Left ventricle myocardium superior (tissue), 1 donor: ENCODE data around the gene LRRC7. TPM values are rescaled to one million over a fixed set of nuclear protein-coding genes. Genes with fewer than 3 reads are reported as not detected.
"Not testable (repeated sequence)": the region's sequence is repeated elsewhere in the genome, so short reads cannot be mapped to it uniquely, and the experiment has no call there.

Experiments used
- ATAC-seq: fragments of 200-7000 bp; cut with Tn5 transposase; one replicate; pipeline ENCODE4 v1.9.1; 2020; ENCODE audit warnings: mild to moderate bottlenecking, moderate library complexity
- DNase-seq: peaks from one replicate; pipeline ENCODE4 v3.0.0-alpha.2; 2020
- intact Hi-C: fragments of 100-400 bp; cut with micrococcal nuclease; formaldehyde crosslinking; loops from one replicate; pipeline ENCODE4 v1.11.0; 2022
- total RNA-seq: library from RNA; stranded (reverse); fragmentation: NEBNext Ultra II Directional; extraction: Animal tissue kit (Norgen Biotek cat#: 25700); gene quantifications from one replicate; pipeline ENCODE4 v1.2.1, GENCODE V29; 2021
- donor health status: DM: no; HTN: yes; CAD: no; lungs with severe emphysema.

Gene LRRC7
- total RNA-seq, 1 donor from 2014 or later = 3.0 TPM

DNA sequence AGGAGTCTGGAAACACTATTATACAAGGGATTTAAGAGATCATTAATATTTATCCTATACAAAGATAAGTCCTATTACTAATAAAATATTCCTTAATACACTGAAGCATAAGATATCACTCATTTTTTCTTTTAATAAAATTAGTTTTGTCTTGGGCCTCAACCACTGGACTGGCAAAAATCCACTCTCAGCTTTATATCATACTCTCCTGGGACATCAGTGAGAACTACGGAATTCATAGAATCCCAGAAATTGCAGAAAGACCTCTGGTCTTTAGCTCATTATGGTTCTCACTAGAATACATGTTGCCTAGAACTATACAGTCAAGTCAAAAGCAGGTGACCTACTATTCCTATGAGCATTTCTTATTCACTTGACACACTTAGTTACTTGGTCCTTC, 352.7 kb downstream of the LRRC7 start:
- intact Hi-C loops = no loop called here
- ATAC-seq (no peak), DNase-seq (no peak)

DNA sequence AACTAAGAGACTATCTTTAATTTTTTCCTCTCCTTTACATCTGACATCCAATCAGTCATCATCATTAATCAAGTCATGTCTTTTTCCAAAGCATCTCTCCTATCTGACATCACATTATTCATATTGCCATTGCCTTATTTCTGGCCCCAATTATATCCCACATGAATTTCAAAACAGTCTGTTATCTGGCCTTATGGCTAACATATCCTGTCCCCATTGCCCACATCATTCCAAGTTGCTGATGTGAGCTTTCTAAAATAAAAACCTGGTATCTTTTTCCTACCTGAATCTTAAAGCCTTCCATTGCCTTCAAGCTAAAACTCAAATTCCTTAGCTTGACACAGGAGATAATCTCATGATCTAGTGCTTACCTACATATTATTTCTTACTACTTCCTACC, 353.8 kb downstream of the LRRC7 start:
- ATAC-seq (no peak), DNase-seq (no peak)
- intact Hi-C loops = no loop called here

DNA sequence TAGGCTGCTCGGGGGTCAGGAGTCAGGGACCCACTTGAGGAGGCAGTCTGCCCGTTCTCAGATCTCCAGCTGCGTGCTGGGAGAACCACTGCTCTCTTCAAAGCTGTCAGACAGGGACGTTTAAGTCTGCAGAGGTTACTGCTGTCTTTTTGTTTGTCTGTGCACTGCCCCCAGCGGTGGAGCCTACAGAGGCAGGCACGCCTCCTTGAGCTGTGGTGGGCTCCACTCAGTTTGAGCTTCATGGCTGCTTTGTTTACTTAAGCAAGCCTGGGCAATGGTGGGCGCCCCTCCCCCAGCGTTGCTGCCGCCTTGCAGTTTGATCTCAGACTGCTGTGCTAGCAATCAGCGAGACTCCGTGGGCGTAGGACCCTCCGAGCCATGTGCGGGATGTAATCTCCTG, 360.5 kb downstream of the LRRC7 start:
- intact Hi-C loops, DNase-seq, ATAC-seq: not testable (repeated sequence)

DNA sequence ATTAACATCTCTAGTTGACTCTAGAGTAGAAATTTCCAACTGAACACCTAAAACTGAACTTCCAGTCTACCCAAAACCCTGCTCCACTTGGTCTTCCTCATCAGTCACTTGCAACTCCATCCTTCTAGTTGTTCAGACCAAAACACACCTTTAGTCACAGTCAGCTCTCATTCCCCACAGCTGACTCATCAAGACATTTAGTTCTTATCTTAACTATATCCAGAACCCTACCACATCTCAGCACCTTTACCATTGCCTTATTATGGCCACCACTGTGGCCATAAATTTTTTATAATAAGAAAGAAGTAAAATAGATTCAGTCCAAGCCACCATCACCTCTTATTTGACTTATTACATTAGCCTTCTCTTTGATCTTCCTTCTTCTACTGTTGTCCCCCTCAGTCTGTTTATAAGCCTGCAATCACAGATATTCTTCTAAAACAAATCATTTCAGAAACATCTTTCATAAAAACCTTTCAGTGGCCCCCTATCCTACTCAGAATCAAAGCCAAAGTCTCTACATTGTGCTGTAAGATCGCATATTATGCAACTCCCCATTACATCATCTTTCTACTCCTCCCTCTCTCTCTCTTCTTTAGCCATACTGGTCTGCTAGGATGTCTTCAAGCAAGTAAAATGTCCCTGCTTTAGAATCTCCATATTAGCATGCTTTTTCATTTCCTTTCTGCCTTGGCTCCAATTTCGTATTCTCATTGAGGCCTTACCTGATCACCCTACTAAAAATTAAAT, 361.8 kb downstream of the LRRC7 start:
- intact Hi-C loops = no loop called here
- ATAC-seq = no peak
- DNase-seq = no peak

DNA sequence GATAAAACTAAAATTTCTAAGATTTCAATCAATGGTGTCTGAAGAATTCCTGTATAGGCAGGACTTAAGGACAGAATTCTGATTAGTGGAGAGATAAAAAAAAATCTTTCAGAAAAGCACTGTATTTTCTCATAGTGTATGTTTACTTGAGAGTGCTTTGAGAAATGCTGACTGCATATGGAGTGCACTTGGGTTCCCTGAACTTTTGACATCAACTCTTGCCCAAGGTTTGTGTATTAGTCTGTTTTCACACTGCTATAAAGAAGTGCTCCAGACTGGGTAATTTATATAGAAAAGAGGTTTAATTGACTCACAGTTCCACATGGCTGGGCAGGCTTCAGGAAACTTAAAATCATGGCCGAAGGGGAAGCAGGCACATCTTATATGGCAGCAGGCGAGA, 362.7 kb downstream of the LRRC7 start:
- DNase-seq (no peak), ATAC-seq (no peak)
- intact Hi-C loops = no loop called here

DNA sequence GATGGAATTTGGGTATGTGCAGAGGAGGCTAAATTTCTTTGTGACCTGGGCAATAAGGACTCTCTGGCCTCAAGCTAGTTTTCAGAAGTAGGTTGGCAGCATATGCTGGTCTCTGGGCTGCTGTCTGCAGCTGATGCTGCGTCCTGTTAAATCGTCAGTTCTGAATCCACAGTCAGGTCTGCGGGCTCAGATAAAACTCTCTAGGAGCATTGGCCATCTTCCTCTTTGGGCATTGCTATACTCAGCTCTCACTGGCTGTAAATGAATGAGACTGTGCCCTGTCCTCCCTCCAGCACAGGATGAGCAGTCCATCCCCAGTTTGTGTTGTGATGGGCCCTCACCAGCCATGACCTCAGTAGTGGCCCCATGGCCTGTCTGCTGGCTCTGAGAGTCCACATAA, 365.0 kb downstream of the LRRC7 start:
- ATAC-seq (no peak), DNase-seq (no peak)
- intact Hi-C loops = no loop called here

DNA sequence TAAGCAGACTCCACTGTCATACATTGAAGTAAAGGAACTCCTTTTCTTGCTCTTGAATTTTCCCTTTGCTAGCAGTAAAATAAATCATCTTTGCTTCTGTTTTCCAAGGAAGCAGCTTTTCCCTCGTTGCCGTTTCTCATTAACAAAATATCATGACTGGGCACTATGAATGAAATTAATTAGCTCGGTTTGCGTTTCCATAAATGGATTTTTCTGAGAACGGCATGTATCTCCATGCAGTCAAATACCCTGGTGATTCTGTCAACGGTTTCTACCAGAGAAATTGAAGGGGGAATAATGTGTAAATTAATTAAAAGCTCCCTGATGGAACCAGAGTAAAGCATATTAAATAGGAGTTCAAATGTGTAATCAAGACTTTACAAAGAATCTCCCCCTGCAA, 372.5 kb downstream of the LRRC7 start:
- DNase-seq (no peak), ATAC-seq (no peak)
- intact Hi-C loops = no loop called here

DNA sequence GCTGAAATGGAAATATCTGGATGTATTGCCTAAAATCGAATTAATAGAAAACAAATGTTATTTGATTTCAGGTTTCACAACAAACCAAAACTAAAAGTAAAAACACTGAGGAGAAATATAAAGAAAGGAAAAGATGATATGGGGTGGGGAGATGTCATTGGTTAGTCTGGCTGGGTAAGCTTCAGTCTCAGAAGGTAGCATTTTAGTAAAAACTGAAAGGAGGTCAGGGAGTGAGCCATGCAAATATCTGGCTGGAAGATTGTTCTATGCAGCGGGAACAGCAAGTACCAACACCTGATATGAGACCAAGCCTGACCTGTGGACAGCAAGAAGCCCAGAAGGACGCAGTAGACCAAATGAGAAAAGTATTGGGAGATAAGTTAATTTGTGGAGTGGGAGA, 373.1 kb downstream of the LRRC7 start:
- intact Hi-C loops = no loop called here
- DNase-seq = no peak
- ATAC-seq = no peak

DNA sequence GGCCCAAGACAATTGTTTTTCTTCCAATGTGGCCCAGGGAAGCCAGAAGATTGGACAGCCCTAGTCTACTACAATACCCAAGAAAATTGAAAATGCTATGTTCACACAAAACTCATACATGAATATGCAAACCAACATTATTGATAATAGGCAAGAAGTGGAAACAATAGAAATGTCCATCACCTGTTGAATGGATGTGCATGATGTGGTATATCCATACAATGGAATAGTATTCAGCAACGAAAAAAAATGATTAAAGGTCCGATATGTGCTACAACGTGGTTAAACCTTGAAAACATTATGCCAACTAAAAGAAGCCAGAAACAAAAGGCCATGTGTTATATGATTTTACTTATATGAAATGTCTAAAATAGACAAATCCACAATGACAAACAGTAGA, 375.3 kb downstream of the LRRC7 start:
- intact Hi-C loops = no loop called here
- DNase-seq (no peak), ATAC-seq (no peak)

DNA sequence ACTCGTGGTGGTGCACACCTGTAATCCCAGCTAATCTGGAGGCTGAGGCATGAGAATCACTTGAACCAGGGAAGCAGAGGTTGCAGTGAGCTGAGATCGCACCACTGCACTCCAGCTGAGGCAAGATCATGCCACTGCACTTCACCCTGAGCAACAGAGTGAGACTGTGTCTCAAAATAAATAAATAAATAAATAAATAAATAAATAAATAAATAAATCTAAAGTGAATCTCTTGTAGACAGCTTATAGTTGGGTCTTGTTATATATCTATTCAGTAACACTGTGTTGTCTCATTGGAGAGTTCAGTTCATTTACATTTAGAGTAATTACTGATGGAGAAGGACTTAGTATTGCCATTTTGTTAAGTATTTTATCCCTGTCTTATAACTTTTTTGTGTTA, 379.2 kb downstream of the LRRC7 start:
- intact Hi-C loops = no loop called here
- DNase-seq (no peak), ATAC-seq (no peak)

DNA sequence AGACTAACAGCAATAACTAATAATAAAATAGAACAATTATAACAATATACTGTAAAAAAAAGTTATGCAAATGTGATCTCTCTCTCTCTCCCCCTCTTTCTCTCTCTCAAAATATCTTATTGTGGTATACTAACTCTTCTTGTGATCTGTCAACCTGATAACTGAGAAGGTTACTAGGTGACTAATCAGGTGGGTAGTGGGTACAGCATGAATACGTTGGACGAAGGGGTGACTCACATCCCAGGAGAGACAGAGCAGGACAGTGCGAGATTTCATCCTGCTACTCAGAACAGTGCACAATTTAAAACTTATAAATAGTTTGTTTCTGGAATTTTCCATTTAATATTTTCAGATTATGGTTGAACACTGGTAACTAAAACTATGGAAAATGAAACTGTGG, 380.1 kb downstream of the LRRC7 start:
- DNase-seq (no peak), ATAC-seq (no peak)
- intact Hi-C loops = no loop called here

DNA sequence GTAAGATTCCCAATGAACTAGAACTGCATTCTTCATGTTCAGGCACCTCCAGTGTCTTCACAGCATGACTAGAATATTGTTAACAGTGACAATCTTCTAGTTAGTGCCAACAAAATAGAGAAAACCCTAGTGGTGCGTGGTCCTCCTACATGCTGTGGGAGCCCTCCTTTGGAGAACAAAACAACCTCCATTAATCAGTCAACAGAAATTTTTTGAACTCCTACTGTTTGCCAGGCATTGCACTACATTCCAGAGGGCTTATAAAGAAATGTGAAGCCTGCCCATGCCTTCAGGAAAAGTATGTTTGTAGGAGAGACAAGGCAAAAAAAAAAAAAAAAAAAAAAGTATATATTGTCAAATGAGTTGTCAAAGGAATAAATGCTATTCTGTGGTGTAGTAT, 385.0 kb downstream of the LRRC7 start:
- no peak for ATAC-seq
- DNase-seq = no peak
- intact Hi-C loops = no loop called here

DNA sequence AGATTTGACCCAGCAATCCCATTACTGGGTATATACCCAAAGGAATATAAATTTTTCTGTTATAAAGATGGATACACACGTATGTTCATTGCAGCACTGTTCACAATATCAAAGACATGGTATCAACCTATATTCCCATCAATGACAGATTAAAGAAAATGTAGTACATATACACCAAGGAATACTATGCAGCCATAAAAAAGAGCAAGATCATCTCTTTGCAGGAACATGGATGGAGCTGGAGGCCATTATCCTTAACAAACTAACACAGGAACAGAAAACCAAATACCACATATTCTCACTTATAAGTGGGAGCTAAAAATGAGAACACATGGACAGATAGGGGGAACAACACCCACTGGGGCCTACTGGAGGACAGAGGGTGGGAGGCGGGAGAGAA, 394.7 kb downstream of the LRRC7 start:
- ATAC-seq, intact Hi-C loops, DNase-seq: not testable (repeated sequence)

DNA sequence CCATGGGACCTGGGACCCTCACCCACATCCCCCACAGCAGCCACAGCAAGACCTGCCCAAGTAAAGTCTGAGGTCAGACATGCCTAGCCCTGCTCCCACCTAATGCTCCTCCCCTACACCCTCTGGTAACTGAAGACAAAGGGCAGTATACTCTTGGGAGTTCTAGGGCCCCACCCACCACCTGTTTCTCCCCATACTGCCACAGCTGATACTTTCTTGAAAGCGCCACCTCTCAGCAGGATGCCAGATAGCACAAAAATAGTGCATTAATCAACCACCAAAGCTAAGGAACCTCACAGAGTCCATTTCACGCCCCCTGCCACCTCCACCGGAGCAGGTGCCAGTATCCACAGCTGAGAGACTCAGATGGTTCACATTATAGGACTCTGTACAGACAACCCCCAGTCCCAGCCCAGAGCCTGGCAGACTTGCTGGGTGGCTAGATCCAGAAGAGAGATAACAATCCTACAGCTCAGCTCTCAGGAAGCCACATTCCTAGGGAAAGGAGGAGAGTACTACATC, 399.6 kb downstream of the LRRC7 start:
- no peak for DNase-seq
- no peak for ATAC-seq
- intact Hi-C loops = no loop called here

DNA sequence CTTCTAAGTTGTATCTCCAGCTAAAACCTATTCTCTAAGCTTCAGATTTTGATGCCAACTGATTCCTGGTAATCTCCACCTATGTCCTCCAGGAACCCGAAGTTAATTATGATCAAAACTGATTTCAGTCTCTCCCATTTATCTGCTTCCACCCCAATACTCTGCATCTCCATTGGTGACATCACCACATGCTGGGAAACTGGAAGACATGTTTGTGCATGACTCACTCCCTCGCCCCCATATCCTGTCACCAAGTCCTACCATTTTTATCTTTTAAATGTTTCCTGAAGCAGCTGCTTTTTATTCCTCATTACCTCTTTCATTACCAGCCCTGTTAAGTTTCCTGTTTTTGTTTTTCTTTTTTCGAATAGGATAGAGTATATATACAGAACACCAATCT, 409.2 kb downstream of the LRRC7 start:
- intact Hi-C loops = no loop called here
- no peak for DNase-seq
- ATAC-seq = no peak

DNA sequence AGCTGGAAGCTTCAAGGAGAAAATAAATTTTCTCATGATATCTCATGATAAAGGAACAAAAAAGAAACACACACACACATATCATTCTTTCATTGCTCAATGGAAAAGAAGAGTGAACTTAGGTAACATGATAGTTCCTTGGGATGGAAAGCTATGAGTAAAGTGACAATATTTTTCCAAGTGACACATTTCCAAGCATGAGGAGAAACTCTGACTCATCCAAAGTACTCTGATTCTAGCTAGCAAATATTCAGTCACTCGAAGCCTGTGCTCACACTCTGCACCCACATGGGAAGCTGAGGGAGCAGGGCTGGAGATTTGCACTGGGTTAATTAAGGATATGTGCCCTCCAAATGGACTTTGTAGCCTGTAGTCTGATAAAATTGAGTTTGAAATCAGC, 415.3 kb downstream of the LRRC7 start:
- ATAC-seq (no peak), DNase-seq (no peak)
- intact Hi-C loops = no loop called here

DNA sequence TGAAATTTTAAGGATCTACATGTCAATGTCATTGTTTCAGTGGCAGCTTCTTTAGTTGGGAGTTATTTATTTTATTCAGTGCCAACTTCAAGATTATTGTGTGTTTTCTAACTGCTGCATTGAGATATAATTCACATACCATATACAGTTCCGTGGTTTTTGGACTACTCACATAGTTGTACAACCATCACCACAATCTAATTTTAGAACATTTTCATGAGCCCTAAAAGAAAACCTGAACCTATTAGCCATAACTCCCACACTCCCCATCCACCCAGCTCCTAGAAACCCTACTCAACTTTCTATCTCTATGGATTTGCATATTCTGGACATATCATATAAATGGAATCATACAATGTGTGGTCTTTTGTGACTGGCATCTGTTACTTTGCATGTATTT, 417.7 kb downstream of the LRRC7 start:
- intact Hi-C loops = no loop called here
- no peak for ATAC-seq
- DNase-seq = no peak

DNA sequence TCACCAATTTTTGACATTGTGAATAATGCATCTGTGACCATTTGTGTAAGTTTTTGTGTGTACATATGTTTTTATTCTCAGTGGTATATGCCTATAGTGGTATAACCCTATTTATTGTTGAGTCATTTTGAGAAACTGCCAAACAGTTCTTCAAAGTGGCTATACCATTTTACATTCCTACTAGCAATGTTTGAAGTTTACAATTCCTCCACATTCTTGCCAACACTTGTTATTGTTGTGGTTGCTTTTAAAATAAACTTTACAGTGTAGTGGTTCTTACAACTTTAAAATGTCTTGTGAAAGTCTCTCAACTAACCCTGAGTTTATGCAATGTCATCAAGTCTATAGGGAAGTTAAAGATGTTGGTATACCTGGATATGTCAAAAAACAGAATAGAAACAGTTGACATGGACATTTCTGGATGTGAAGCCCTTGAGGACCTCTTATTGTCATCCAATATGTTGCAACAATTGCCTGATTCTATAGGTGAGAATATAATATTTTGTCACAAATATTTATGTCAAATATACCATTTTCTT, 418.2 kb downstream of the LRRC7 start:
- ATAC-seq (no peak), DNase-seq (no peak)
- intact Hi-C loops = no loop called here

DNA sequence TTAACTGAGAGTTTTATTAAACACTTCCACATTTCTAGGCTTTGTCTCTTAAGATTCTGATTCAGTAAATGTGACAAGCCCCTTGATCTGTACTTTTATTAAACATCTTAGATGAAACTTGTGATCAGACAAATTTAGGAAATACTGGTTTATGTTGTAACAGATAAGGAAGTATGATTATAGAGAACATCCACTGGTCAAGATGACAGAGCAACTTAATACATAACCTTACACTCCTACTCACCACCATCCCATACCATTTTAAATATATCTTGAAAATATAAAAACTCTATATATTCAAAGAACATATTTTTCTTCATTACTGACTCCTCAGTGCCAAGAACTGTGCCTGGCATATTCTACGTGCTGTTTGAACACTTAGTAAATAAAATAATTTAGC, 420.2 kb downstream of the LRRC7 start:
- ATAC-seq (no peak), DNase-seq (no peak)
- intact Hi-C loops = no loop called here

DNA sequence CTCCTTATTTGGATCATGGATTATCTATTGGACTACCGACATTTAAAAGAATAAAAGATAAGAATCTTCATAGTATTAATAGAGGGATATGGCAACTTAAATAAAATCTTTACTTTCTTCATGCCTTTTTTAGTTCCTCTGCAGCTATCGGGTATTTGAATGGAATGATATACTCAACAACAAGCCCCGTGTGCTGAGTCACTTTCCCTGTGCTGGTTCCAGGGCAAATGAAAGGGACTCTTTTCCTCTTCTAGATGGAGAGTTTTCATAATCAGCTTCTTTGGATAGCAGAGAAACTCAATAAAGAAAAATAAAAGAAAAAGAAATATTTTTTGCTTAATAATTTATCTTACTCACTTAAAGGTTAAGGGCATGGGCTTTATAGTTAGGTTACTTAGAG, 423.9 kb downstream of the LRRC7 start:
- ATAC-seq (no peak), DNase-seq (no peak)
- intact Hi-C loops = no loop called here

DNA sequence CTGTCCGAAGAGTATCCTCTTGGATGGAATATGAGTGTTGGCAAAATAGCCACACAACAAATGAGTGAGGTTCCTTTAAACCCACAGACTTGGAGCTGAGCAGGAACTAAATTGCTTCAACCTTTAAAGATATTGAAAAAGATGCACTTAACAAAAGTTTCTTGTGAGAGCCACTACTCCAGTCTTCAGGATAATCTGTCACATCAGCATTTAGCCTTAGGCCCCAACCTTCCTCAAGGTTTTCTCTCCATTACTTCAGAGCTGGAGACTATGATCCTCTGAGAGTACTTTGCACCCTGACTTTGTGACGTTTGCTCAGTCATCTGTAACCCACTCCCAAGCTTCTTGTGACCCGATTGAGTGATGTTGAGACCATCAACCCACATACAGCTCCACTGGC, 424.9 kb downstream of the LRRC7 start:
- DNase-seq (no peak), ATAC-seq (no peak)
- intact Hi-C loops = no loop called here
